HepG2 (cell line): Measurements from ENCODE around the gene PGPEP1. TPM values are rescaled to one million over a fixed set of nuclear protein-coding genes. Genes with fewer than 3 reads are reported as not detected.

ENCODE experiments used
- AGO1 ChIP-seq: fragments of 200-400 bp; formaldehyde crosslinking; IDR thresholded peaks from 2 replicates; pipeline ENCODE4 v1.6.1; 2017; ENCODE audit warnings: mild to moderate bottlenecking, low read depth, low read length, moderate library complexity; ENCODE audit not compliant: poor library complexity, severe bottlenecking
- ARHGAP35 ChIP-seq: sonication (generic); formaldehyde crosslinking; IDR thresholded peaks from 2 replicates; pipeline ENCODE4 v1.9.0; 2022; ENCODE audit warnings: mild to moderate bottlenecking, inconsistent platforms, moderate library complexity, missing genetic modification reagents, borderline replicate concordance
- BRD4 ChIP-seq: sonication (generic); formaldehyde crosslinking; IDR thresholded peaks from 2 replicates; pipeline ENCODE4 v1.4.0; 2020; ENCODE audit warnings: missing genetic modification reagents
- ETV5 ChIP-seq: IDR thresholded peaks from 2 replicates; pipeline ENCODE4 v1.6.1; 2018; ENCODE audit warnings: missing biosample characterization, missing genetic modification reagents, inconsistent platforms, borderline replicate concordance
- EZH2 ChIP-seq: conservative IDR thresholded peaks from 2 replicates; pipeline ENCODE4 v1.6.1; 2012; ENCODE audit warnings: mild to moderate bottlenecking, low read depth, low read length, moderate library complexity
- FOXM1 ChIP-seq: sonication (generic); formaldehyde crosslinking; IDR thresholded peaks from 2 replicates; pipeline ENCODE4 v1.5.0; 2020; ENCODE audit warnings: missing genetic modification reagents
- GABPA ChIP-seq, 2 experiments: IDR thresholded peaks; 2 replicates each; pipeline ENCODE4 v1.6.1; 2011 to 2016; ENCODE audit warnings: low read depth in 2 of 2, low read length in 1 of 2, missing biosample characterization in 1 of 2, missing genetic modification characterization in 1 of 2
- HDAC2 ChIP-seq: sonication (generic); formaldehyde crosslinking; IDR thresholded peaks from 2 replicates; pipeline ENCODE4 v1.4.0; 2020; ENCODE audit warnings: missing genetic modification reagents
- HNF4G ChIP-seq, 2 experiments: sonication (generic) in 1 of 2; formaldehyde crosslinking in 1 of 2; IDR thresholded peaks; 2 replicates each; pipeline versions ENCODE4 v1.4.0 to v1.6.1; 2011 to 2020; ENCODE audit warnings: borderline replicate concordance in 2 of 2, low read depth in 2 of 2, mild to moderate bottlenecking in 2 of 2, low read length in 1 of 2, missing genetic modification reagents in 1 of 2, moderate library complexity in 1 of 2
- ISL2 ChIP-seq: sonication (generic); formaldehyde crosslinking; IDR thresholded peaks from 2 replicates; pipeline ENCODE4 v1.5.0; 2020; ENCODE audit warnings: missing genetic modification reagents
- KDM6A ChIP-seq: IDR thresholded peaks from 2 replicates; pipeline ENCODE4 v1.6.1; 2016; ENCODE audit warnings: low read depth
- MED1 ChIP-seq: sonication (generic); formaldehyde crosslinking; IDR thresholded peaks from 2 replicates; pipeline ENCODE4 v1.4.0; 2020; ENCODE audit warnings: missing genetic modification reagents
- MYC ChIP-seq: sonication (generic); formaldehyde crosslinking; IDR thresholded peaks from 2 replicates; pipeline ENCODE4 v1.9.0; 2021; ENCODE audit warnings: missing genetic modification reagents, borderline replicate concordance
- PAF1 ChIP-seq: IDR thresholded peaks from 2 replicates; pipeline ENCODE4 v1.6.1; 2016; ENCODE audit warnings: missing genetic modification reagents, missing compliant biosample characterization
- POLR2G ChIP-seq: fragments of 200-400 bp; formaldehyde crosslinking; IDR thresholded peaks from 2 replicates; pipeline ENCODE4 v1.6.1; 2018; ENCODE audit warnings: mild to moderate bottlenecking, low read depth, low read length, moderate library complexity
- SIN3B ChIP-seq: fragments of 150-350 bp; IDR thresholded peaks from 2 replicates; pipeline ENCODE4 v1.6.1; 2014; ENCODE audit warnings: low read length
- SMYD3 ChIP-seq: sonication (generic); formaldehyde crosslinking; IDR thresholded peaks from 2 replicates; pipeline ENCODE4 v1.8.1; 2023; ENCODE audit warnings: mild to moderate bottlenecking, missing genetic modification reagents
- ZBTB2 ChIP-seq: sonication (generic); formaldehyde crosslinking; IDR thresholded peaks from 2 replicates; pipeline ENCODE4 v1.8.0; 2022; ENCODE audit warnings: low read depth, missing genetic modification reagents
- ZBTB38 ChIP-seq: sonication (generic); formaldehyde crosslinking; IDR thresholded peaks from 2 replicates; pipeline ENCODE4 v1.5.1; 2020; ENCODE audit warnings: mild to moderate bottlenecking, missing genetic modification reagents
- ZFX ChIP-seq: sonication (generic); formaldehyde crosslinking; IDR thresholded peaks from 2 replicates; pipeline ENCODE4 v1.4.0; 2020; ENCODE audit warnings: mild to moderate bottlenecking, low read depth, missing genetic modification reagents, moderate library complexity
- ZNF24 ChIP-seq: fragments of 450-650 bp; IDR thresholded peaks from 2 replicates; pipeline ENCODE4 v1.6.1; 2017; ENCODE audit warnings: antibody characterized with exemption, mild to moderate bottlenecking
- polyA plus RNA-seq, 8 experiments: library from polyadenylated mRNA; depleted of rRNA in 3 of 8; stranded (reverse) in 7 of 8; unstranded in 1 of 8; fragments of >200 nt; fragmentation: Illumina TruSeq in 4 of 8; extraction: Trizol in 4 of 8; gene quantifications; 2 replicates each; pipeline versions ENCODE4 v1.2.1 to v1.2.3, GENCODE V29; 2011 to 2016; ENCODE audit warnings: low read depth in 4 of 8, missing spikeins in 1 of 8, mixed read lengths in 1 of 8; ENCODE audit not compliant: insufficient read depth in 1 of 8
- total RNA-seq, 5 experiments: library from RNA; depleted of rRNA; stranded (reverse); fragments of >200 nt; fragmentation: Illumina TruSeq; extraction: Trizol; gene quantifications; 2 replicates each; pipeline ENCODE4 v1.2.3, GENCODE V29; 2016; ENCODE audit warnings: low read depth in 1 of 5
- TF ChIP-seq, protein P1 (sequence below): IDR thresholded peaks from 2 replicates; pipeline ENCODE4 v1.6.1; 2016; ENCODE audit warnings: missing genetic modification reagents, missing compliant biosample characterization
- TF ChIP-seq, protein P2 (sequence below): sonication (generic); formaldehyde crosslinking; IDR thresholded peaks from 2 replicates; pipeline ENCODE4 v1.5.0; 2020; ENCODE audit warnings: missing genetic modification reagents
- TF ChIP-seq, protein P3 (sequence below): IDR thresholded peaks from 2 replicates; pipeline ENCODE4 v1.6.1; 2016; ENCODE audit warnings: mild to moderate bottlenecking

Gene PGPEP1
- total and polyA plus RNA-seq, 2 of the 13 experiments (the other 11 are each of a cell fraction or from before 2014, with no cell fraction given), result 53.1 to 56.6 TPM

- peak; percentile 25 for TF ChIP-seq AGO1
- TF ChIP-seq FOXM1 (CRISPR knock-in tag), result no peak
- TF ChIP-seq PAF1 (CRISPR knock-in tag), result no peak
- TF ChIP-seq ETV5, result peak; percentile 84
- TF ChIP-seq, protein P1, sequence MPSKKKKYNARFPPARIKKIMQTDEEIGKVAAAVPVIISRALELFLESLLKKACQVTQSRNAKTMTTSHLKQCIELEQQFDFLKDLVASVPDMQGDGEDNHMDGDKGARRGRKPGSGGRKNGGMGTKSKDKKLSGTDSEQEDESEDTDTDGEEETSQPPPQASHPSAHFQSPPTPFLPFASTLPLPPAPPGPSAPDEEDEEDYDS (CRISPR knock-in tag), result peak; percentile 25; the same call in 1 of the 2 replicates
- TF ChIP-seq GABPA (IDR thresholded peaks at IDR 0.05; ENCODE audit: low read depth, low read length), result peak; percentile 30; the same call in 1 of the 2 replicates
- peak; percentile 87 for TF ChIP-seq GABPA (CRISPR knock-in tag; IDR thresholded peaks at IDR 0.05; ENCODE audit: low read depth)
- no peak for TF ChIP-seq ZFX
- TF ChIP-seq ZNF24, result no peak
- TF ChIP-seq ARHGAP35 (CRISPR knock-in tag), result no peak; the same call in none of the 2 replicates
- no peak; the same call in 1 of the 2 replicates for TF ChIP-seq BRD4
- no peak for TF ChIP-seq SIN3B
- TF ChIP-seq, protein P2, sequence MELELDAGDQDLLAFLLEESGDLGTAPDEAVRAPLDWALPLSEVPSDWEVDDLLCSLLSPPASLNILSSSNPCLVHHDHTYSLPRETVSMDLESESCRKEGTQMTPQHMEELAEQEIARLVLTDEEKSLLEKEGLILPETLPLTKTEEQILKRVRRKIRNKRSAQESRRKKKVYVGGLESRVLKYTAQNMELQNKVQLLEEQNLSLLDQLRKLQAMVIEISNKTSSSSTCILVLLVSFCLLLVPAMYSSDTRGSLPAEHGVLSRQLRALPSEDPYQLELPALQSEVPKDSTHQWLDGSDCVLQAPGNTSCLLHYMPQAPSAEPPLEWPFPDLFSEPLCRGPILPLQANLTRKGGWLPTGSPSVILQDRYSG (CRISPR knock-in tag), result 0 out of 2 replicates have a peak, but pooled peaks have one; percentile 40
- 0 out of 2 replicates have a peak, but pooled peaks have one; percentile 52 for TF ChIP-seq ZBTB38 (CRISPR knock-in tag)
- TF ChIP-seq HDAC2 (CRISPR knock-in tag), result peak; percentile 54; the same call in 1 of the 2 replicates
- peak; percentile 93 for TF ChIP-seq HNF4G (IDR thresholded peaks at IDR 0.05; ENCODE audit: borderline replicate concordance, low read depth, low read length)
- peak; percentile 85 for TF ChIP-seq HNF4G (CRISPR knock-in tag; IDR thresholded peaks at IDR 0.05; ENCODE audit: borderline replicate concordance, low read depth)
- peak; percentile 80; the same call in 1 of the 2 replicates for TF ChIP-seq SMYD3
- TF ChIP-seq KDM6A, result peak; percentile 91
- peak; percentile 54; the same call in 1 of the 2 replicates for TF ChIP-seq ISL2 (CRISPR knock-in tag)
- peak; percentile 80 for TF ChIP-seq MED1 (CRISPR knock-in tag)
- peak; percentile 81 for TF ChIP-seq MYC (CRISPR knock-in tag)
- 0 out of 2 replicates have a peak, but pooled peaks have one; percentile 15 for TF ChIP-seq ZBTB2 (CRISPR knock-in tag)
- TF ChIP-seq POLR2G, result peak; percentile 79
- TF ChIP-seq, protein P3, sequence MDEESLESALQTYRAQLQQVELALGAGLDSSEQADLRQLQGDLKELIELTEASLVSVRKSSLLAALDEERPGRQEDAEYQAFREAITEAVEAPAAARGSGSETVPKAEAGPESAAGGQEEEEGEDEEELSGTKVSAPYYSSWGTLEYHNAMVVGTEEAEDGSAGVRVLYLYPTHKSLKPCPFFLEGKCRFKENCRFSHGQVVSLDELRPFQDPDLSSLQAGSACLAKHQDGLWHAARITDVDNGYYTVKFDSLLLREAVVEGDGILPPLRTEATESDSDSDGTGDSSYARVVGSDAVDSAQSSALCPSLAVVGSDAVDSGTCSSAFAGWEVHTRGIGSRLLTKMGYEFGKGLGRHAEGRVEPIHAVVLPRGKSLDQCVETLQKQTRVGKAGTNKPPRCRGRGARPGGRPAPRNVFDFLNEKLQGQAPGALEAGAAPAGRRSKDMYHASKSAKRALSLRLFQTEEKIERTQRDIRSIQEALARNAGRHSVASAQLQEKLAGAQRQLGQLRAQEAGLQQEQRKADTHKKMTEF (CRISPR knock-in tag), result peak; percentile 63; the same call in 1 of the 2 replicates
- TF ChIP-seq EZH2, result no peak
Measured at GRCh38 chr19:18340990-18341868, 831 bp downstream of the PGPEP1 start (continued).
